ENCODE measurements around the gene CD44. TPM values are rescaled to one million over a fixed set of nuclear protein-coding genes. Genes with fewer than 3 reads are reported as not detected.

The CD44 gene
- total and polyA plus RNA-seq, 10 of the 15 experiments (the other 5 are each of a cell fraction or from before 2014, with no cell fraction given): 57.1 to 293 (median 120) TPM

- Histone ChIP-seq H2AFZ (ENCODE audit: control insufficient read depth, low read depth, low read length) (no peak overlapping the region), H3K4me2 (ENCODE audit: control insufficient read depth, insufficient read depth) (peak overlapping the region; percentile 53), H3K9ac (ENCODE audit: control insufficient read depth, insufficient read depth, low read length) (0 out of 2 replicates have a peak overlapping the region, but pooled peaks have one; percentile 8), H3K36me3 (ENCODE audit: control insufficient read depth in 2 of 2, insufficient read depth in 2 of 2, low read length in 1 of 2) (no peaks in the 10 kb centered on the region), H3K27ac (ENCODE audit: control insufficient read depth, insufficient read depth) (peak overlapping the region; percentile 10; the same call in 1 of the 2 replicates), H3K79me2 (ENCODE audit: control insufficient read depth, insufficient read depth, low read length) (peaks cover 51% of the 10 kb centered on the region), H4K20me1 (ENCODE audit: control insufficient read depth, insufficient read depth) (no peaks in the 10 kb centered on the region), H3K4me1 (ENCODE audit: control insufficient read depth, insufficient read depth, low read length) (peaks cover 54% of the 10 kb centered on the region), H3K27me3 (replicated peaks in 1 of 2; ENCODE audit: control insufficient read depth in 2 of 2, insufficient read depth in 2 of 2, low read length in 1 of 2) (no peaks in the 10 kb centered on the region), H3K9me3 (replicated peaks; ENCODE audit: control insufficient read depth, insufficient read depth, low read length) (no peaks in the 10 kb centered on the region), H3K4me3 (no peak overlapping the region)
- BruUV-seq (replicated peaks): no TSS peak
- FAIRE-seq (no peak), DNase-seq (ENCODE audit: low read depth, low spot score) (no peak), ATAC-seq (peak; percentile 56)
- ChIA-PET CTCF (interaction anchor here (0.6 to 8.1 kb wide), 35 partner anchors 8 to 578 kb away, joined by 3 to 111 read pairs (median 5); partner anchors contain the start of gene CD44), RAD21 (ENCODE audit: unreplicated experiment) (interaction anchor here (0.6 to 7.5 kb wide), 26 partner anchors 9 to 239 kb away, joined by 3 to 56 read pairs (median 5); partner anchors contain the start of gene CD44), POLR2A (interaction anchor here (1.0 to 4.3 kb wide), 7 partner anchors 9 to 77 kb away, joined by 3 to 22 read pairs (median 5); partner anchors contain the start of gene CD44), SMC1A (ENCODE audit: uncharacterized antibody, unreplicated experiment) (interaction anchor here (0.7 to 16.2 kb wide), 32 partner anchors 8 to 237 kb away, joined by 3 to 260 read pairs (median 6); partner anchors contain the start of gene CD44)
- in situ Hi-C loops (cut with MboI): no loop called here
- intact Hi-C loops (cut with micrococcal nuclease; ENCODE audit: unreplicated experiment): loop anchor here (2.0 kb wide), 1 partner anchor 237 kb away; no protein-coding TSS in a partner anchor
- WGBS (ENCODE audit: insufficient coverage, insufficient replicate concordance, low lambda C conversion rate, missing lambda C conversion rate): 2% methylated on average over 3 of the region's 3 CpGs
- TF ChIP-seq SMAD1 (IDR thresholded peaks at IDR 0.05; ENCODE audit: low read depth, partially characterized antibody) (no peak), EZH2 (IDR thresholded peaks at IDR 0.05; ENCODE audit: borderline replicate concordance, control insufficient read depth, low read depth, low read length) (no peak), CUX1 (IDR thresholded peaks at IDR 0.05; ENCODE audit: insufficient replicate concordance, low read depth, low read length) (peak; percentile 29), ZNF274 (IDR thresholded peaks at IDR 0.05; ENCODE audit: insufficient read depth, insufficient read length) (no peak), SPI1 (IDR thresholded peaks at IDR 0.05; ENCODE audit: borderline replicate concordance, insufficient read depth, low read depth, low read length) (no peak), YY1 (IDR thresholded peaks at IDR 0.05; ENCODE audit: low read depth, low read length) (peak; percentile 54; the same call in 1 of the 2 replicates), MTA2 (IDR thresholded peaks at IDR 0.05; ENCODE audit: low read depth) (no peak), GABPA (IDR thresholded peaks at IDR 0.05; ENCODE audit: low read depth) (no peak), NR2F1 (conservative IDR thresholded peaks at IDR 0.05) (no peak), MAX (IDR thresholded peaks at IDR 0.05; ENCODE audit: low read depth, low read length) (no peak), CTCF (IDR thresholded peaks at IDR 0.05 in 2 of 3, conservative IDR thresholded peaks at IDR 0.05 in 1 of 3; ENCODE audit: control insufficient read depth in 2 of 3, extremely low read depth in 1 of 3, insufficient read depth in 1 of 3, low read depth in 3 of 3, low read length in 3 of 3) (peak; percentile 52 to 68 (median 55)), TBL1XR1 (IDR thresholded peaks at IDR 0.05; ENCODE audit: low read depth, low read length) (0 out of 2 replicates have a peak, but pooled peaks have one; percentile 26), PAX8 (IDR thresholded peaks at IDR 0.05) (no peak)
These were observed 24.9 kb downstream of the CD44 start for GRCh38 chr11:35163702-35164496.

All from GM12878 (cell line).